Measurements from ENCODE around the gene SNX12. TPM values are rescaled to one million over a fixed set of nuclear protein-coding genes. Genes with fewer than 3 reads are reported as not detected.

Gene SNX12
- total RNA-seq, 6 experiments from 2014 or later = 87.0 to 101 (median 91.1) TPM

GRCh38 chrX:71102292-71102691, 34.2 kb upstream of the SNX12 start:
- Mint-ChIP-seq H3K9me3 (no peaks in the 10 kb centered on the region), H3K27me3 (ENCODE audit: insufficient read depth) (no peaks in the 10 kb centered on the region; the same call in 1 of the 2 replicates), H3K4me1 (ENCODE audit: low read depth) (peaks cover 8% of the 10 kb centered on the region; the same call in 1 of the 2 replicates), H3K27ac (no peak overlapping the region), H3K4me3 (no peak overlapping the region), H3K36me3 (ENCODE audit: low read depth) (no peaks in the 10 kb centered on the region)
- no peak for TF ChIP-seq CTCF (IDR thresholded peaks at IDR 0.05)
- no peak for DNase-seq

GRCh38 chrX:71100581-71101505, 32.7 kb upstream of the SNX12 start:
- DNase-seq = no peak
- no peaks in the 10 kb centered on the region; the same call in 1 of the 2 replicates for H3K27me3 Mint-ChIP-seq (ENCODE audit: insufficient read depth)
- no peak overlapping the region for H3K4me3 Mint-ChIP-seq
- H3K36me3 Mint-ChIP-seq (ENCODE audit: low read depth) = no peaks in the 10 kb centered on the region
- H3K4me1 Mint-ChIP-seq (ENCODE audit: low read depth) = peaks cover 8% of the 10 kb centered on the region; the same call in 1 of the 2 replicates
- no peak overlapping the region for H3K27ac Mint-ChIP-seq
- no peak for TF ChIP-seq CTCF (IDR thresholded peaks at IDR 0.05)
- H3K9me3 Mint-ChIP-seq = no peaks in the 10 kb centered on the region

DNA sequence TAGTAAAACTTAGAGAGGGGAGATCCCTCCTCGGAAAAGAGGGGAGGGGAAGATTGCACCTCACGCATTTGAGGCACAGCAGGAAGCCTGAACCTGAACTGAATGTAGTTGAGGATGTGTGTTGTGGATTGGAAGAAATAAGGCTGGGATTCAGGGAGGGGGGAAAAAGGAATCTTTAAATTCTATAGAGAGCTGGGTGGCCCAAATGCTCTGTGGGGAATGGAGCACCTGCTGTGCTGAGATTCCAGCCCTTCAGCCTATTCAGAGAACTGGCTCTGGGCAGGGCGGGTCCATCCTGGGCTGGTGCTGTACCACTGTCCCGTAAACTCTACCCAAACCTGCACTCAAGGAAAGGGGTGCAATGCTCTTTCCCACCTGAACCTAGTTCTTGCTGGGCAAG, 31.6 kb upstream of the SNX12 start:
- Mint-ChIP-seq H3K9me3 (no peaks in the 10 kb centered on the region), H3K27ac (no peak overlapping the region), H3K27me3 (ENCODE audit: insufficient read depth) (no peaks in the 10 kb centered on the region; the same call in 1 of the 2 replicates), H3K36me3 (ENCODE audit: low read depth) (no peaks in the 10 kb centered on the region), H3K4me1 (ENCODE audit: low read depth) (peaks cover 15% of the 10 kb centered on the region; the same call in 1 of the 2 replicates), H3K4me3 (no peak overlapping the region)
- no peak for TF ChIP-seq CTCF (IDR thresholded peaks at IDR 0.05)
- DNase-seq = no peak

DNA sequence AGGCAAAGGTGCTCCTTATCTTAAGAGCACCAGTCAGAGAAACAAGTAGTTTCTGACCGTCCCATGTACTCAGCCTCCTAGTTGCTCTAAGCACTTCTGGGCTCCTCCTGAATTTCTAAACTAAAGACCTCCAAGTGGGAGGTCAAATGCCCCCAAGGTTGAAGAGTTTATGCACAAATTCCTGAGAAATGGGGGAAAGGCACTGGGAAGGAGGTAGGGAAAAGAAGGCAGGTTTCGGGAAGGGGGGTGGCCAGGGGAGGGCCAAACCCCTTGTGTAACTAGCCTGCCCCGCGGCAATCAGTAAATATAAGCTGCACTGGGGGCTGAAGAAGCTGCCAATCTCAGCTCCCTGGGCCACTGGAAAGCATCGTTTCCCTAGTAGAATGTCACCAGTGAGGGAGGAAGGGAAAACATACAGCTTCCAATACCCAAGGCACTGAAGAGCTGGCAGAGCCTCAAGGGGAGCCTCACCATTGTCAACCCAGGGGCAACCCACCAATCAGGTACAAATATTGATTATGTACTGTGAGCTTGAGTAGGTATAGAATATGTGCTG, 30.9 kb upstream of the SNX12 start:
- TF ChIP-seq CTCF (IDR thresholded peaks at IDR 0.05) = no peak
- no peaks in the 10 kb centered on the region for H3K36me3 Mint-ChIP-seq (ENCODE audit: low read depth)
- H3K27ac Mint-ChIP-seq = no peak overlapping the region
- H3K27me3 Mint-ChIP-seq (ENCODE audit: insufficient read depth) = no peaks in the 10 kb centered on the region; the same call in 1 of the 2 replicates
- no peak overlapping the region for H3K4me3 Mint-ChIP-seq
- no peak for DNase-seq
- peaks cover 11% of the 10 kb centered on the region; the same call in 1 of the 2 replicates for H3K4me1 Mint-ChIP-seq (ENCODE audit: low read depth)
- H3K9me3 Mint-ChIP-seq = no peaks in the 10 kb centered on the region

DNA sequence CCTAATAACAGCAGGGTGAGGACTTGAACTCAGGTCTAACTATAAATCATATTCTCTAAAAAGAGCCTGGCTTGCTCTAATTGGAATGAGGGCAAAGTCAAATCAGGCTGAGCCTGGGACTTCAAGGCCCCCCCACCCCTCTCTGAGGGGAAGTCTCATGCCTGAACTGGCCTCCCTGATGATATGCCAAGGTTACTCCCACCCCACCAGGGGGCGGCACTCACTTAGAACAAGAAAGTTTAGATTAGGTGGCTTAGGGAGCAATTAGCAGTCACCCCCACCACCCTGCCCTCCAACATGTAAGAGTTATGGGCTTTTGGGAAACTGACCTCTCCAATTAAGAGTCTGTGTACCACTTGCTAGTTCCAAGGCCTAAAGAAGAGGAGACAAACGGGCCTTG, 30.2 kb upstream of the SNX12 start:
- H3K27me3 Mint-ChIP-seq (ENCODE audit: insufficient read depth) = no peaks in the 10 kb centered on the region; the same call in 1 of the 2 replicates
- H3K4me1 Mint-ChIP-seq (ENCODE audit: low read depth) = peaks cover 7% of the 10 kb centered on the region; the same call in 1 of the 2 replicates
- TF ChIP-seq CTCF (IDR thresholded peaks at IDR 0.05) = peak; percentile 71
- H3K4me3 Mint-ChIP-seq = no peak overlapping the region
- no peaks in the 10 kb centered on the region for H3K36me3 Mint-ChIP-seq (ENCODE audit: low read depth)
- no peaks in the 10 kb centered on the region for H3K9me3 Mint-ChIP-seq
- no peak for DNase-seq
- no peak overlapping the region for H3K27ac Mint-ChIP-seq
